ENCODE results near the gene IL15RA. TPM values are rescaled to one million over a fixed set of nuclear protein-coding genes. Genes with fewer than 3 reads are reported as not detected.

The IL15RA gene
- total and polyA plus RNA-seq, 2 donors (not counting 3 experiments of a cell fraction or from before 2014, with no cell fraction given): 18.8 to 20.6 TPM

- peaks cover 7% of the 10 kb centered on the region for H3K4me1 ChIP-seq (ENCODE audit: control insufficient read depth, extremely low read depth, insufficient read depth, low read length)
- POLR2A ChIA-PET: no interaction called here
- intact Hi-C loops (cut with micrococcal nuclease) (no loop called here), dilution Hi-C loops (cut with MboI; ENCODE audit: extremely low pct_ligation_motif_present, low sequenced_read_pairs) (loop anchor here (25.0 kb wide), 1 partner anchor 134 kb away; the partner anchor contains the start of gene RBM17)
- BruUV-seq (replicated peaks): no TSS peak
- no peak overlapping the region for H3K27ac ChIP-seq (ENCODE audit: insufficient read depth, low read depth, low read length)
- no peak overlapping the region for H2AFZ ChIP-seq (ENCODE audit: low read depth, low read length)
- CTCF ChIA-PET: interaction anchor here (1.2 to 3.9 kb wide), 3 partner anchors 61 to 449 kb away, joined by 3 to 23 read pairs (median 6); partner anchors contain the start of gene PFKFB3
- DNase-seq (ENCODE audit: low read depth, low spot score): no peak
- no peaks in the 10 kb centered on the region for H3K27me3 ChIP-seq (ENCODE audit: control insufficient read depth in 2 of 2, insufficient read depth in 2 of 2, low read length in 2 of 2)
- H3K4me3 ChIP-seq (replicated peaks in 1 of 3; ENCODE audit: insufficient read depth in 1 of 3, low read depth in 1 of 3, low read length in 3 of 3): no peak overlapping the region
- no peak overlapping the region for H3K4me2 ChIP-seq (ENCODE audit: insufficient read depth, low read length)
- no peak overlapping the region for H3K9ac ChIP-seq (replicated peaks; ENCODE audit: extremely low read depth, insufficient read depth, low read length)
- peaks cover 0 to 7% of the 10 kb centered on the region in 2 experiments for H3K36me3 ChIP-seq (ENCODE audit: control insufficient read depth in 2 of 2, extremely low read depth in 1 of 2, insufficient read depth in 2 of 2, low read length in 2 of 2)
- H3K9me1 ChIP-seq (replicated peaks; ENCODE audit: control insufficient read depth, extremely low read depth, insufficient read depth, low read length): no peaks in the 10 kb centered on the region
- H3K9me3 ChIP-seq (replicated peaks; ENCODE audit: control insufficient read depth, insufficient read depth, low read length): no peaks in the 10 kb centered on the region
- H3K79me2 ChIP-seq (ENCODE audit: control insufficient read depth, insufficient read depth, low read length): no peaks in the 10 kb centered on the region
- TF ChIP-seq POLR2AphosphoS5 (IDR thresholded peaks at IDR 0.05; ENCODE audit: insufficient read depth, low read depth, low read length) (no peak), MYC (IDR thresholded peaks at IDR 0.05; ENCODE audit: low read depth, low read length) (no peak), POLR2A (IDR thresholded peaks at IDR 0.05; ENCODE audit: low read depth, low read length) (no peak), EZH2 (IDR thresholded peaks at IDR 0.05; ENCODE audit: borderline replicate concordance, low read depth, low read length, severe bottlenecking) (no peak), GATA2 (IDR thresholded peaks at IDR 0.05; ENCODE audit: insufficient read depth, insufficient read length, low read depth, low read length) (no peak), FOS (IDR thresholded peaks at IDR 0.05; ENCODE audit: borderline replicate concordance, insufficient read depth, low read length) (no peak), CTCF (IDR thresholded peaks at IDR 0.05; ENCODE audit: extremely low read depth in 1 of 2, insufficient read depth in 1 of 2, low read depth in 1 of 2, low read length in 2 of 2) (no peak), JUN (IDR thresholded peaks at IDR 0.05; ENCODE audit: borderline replicate concordance, insufficient read depth, insufficient read length, low read depth) (no peak), MAX (IDR thresholded peaks at IDR 0.05; ENCODE audit: insufficient read depth, insufficient read length) (no peak)
- FAIRE-seq: no peak
- no peaks in the 10 kb centered on the region for H4K20me1 ChIP-seq (replicated peaks; ENCODE audit: control insufficient read depth, extremely low read depth, insufficient read depth, low read length)
These were observed 24.5 kb downstream of the IL15RA start for GRCh38 chr10:5952731-5953385.

All from endothelial cell of umbilical vein (primary cell).